Measurements from ENCODE around the gene ARHGAP24. TPM values are rescaled to one million over a fixed set of nuclear protein-coding genes. Genes with fewer than 3 reads are reported as not detected.

ARHGAP24 gene
- total and polyA plus RNA-seq, 10 of the 15 experiments (the other 5 are each of a cell fraction or from before 2014, with no cell fraction given): 0.10 to 4.2 (median 0.52) TPM

- ChIA-PET CTCF (no interaction called here), POLR2A (no interaction called here), RAD21 (ENCODE audit: unreplicated experiment) (interaction anchor here (1.0 kb wide), 1 partner anchor 317 kb away, joined by 3 read pairs; no protein-coding TSS in a partner anchor), SMC1A (ENCODE audit: uncharacterized antibody, unreplicated experiment) (interaction anchor here (0.9 kb wide), 1 partner anchor 13 kb away, joined by 3 read pairs; no protein-coding TSS in a partner anchor)
- in situ Hi-C loops (cut with MboI): no loop called here
- Histone ChIP-seq H3K4me3 (no peak overlapping the region), H3K4me1 (ENCODE audit: control insufficient read depth, insufficient read depth, low read length) (no peaks in the 10 kb centered on the region), H3K79me2 (ENCODE audit: control insufficient read depth, insufficient read depth, low read length) (no peaks in the 10 kb centered on the region), H3K9me3 (replicated peaks; ENCODE audit: control insufficient read depth, insufficient read depth, low read length) (no peaks in the 10 kb centered on the region), H3K27ac (ENCODE audit: control insufficient read depth, insufficient read depth) (no peak overlapping the region), H3K27me3 (replicated peaks in 1 of 2; ENCODE audit: control insufficient read depth in 2 of 2, insufficient read depth in 2 of 2, low read length in 1 of 2) (no peaks in the 10 kb centered on the region; a peak in 1 of 4 replicates), H3K36me3 (ENCODE audit: control insufficient read depth in 2 of 2, insufficient read depth in 2 of 2, low read length in 1 of 2) (no peaks in the 10 kb centered on the region), H3K9ac (ENCODE audit: control insufficient read depth, insufficient read depth, low read length) (no peak overlapping the region), H3K4me2 (ENCODE audit: control insufficient read depth, insufficient read depth) (no peak overlapping the region), H4K20me1 (ENCODE audit: control insufficient read depth, insufficient read depth) (no peaks in the 10 kb centered on the region), H2AFZ (ENCODE audit: control insufficient read depth, low read depth, low read length) (no peak overlapping the region)
- no peak for TF ChIP-seq BACH1 (IDR thresholded peaks at IDR 0.05; ENCODE audit: borderline replicate concordance)
- TF ChIP-seq ZNF24 (IDR thresholded peaks at IDR 0.05): no peak
- no peak for TF ChIP-seq POLR2AphosphoS2 (IDR thresholded peaks at IDR 0.05; ENCODE audit: low read depth, low read length)
- no peak for TF ChIP-seq GABPA (IDR thresholded peaks at IDR 0.05; ENCODE audit: low read depth)
- TF ChIP-seq KLF5 (IDR thresholded peaks at IDR 0.05; ENCODE audit: partially characterized antibody): no peak
- no peak for TF ChIP-seq ATF3 (IDR thresholded peaks at IDR 0.05; ENCODE audit: borderline replicate concordance, extremely low read depth, low read depth, low read length)
- no peak for TF ChIP-seq RFX5 (IDR thresholded peaks at IDR 0.05; ENCODE audit: low read depth, low read length)
- TF ChIP-seq SMAD5 (IDR thresholded peaks at IDR 0.05; ENCODE audit: low read depth): no peak
- no peak for TF ChIP-seq KAT2A (conservative IDR thresholded peaks at IDR 0.05; ENCODE audit: control insufficient read depth, low read depth, low read length)
- no peak for TF ChIP-seq RB1 (IDR thresholded peaks at IDR 0.05; ENCODE audit: borderline replicate concordance)
- TF ChIP-seq TCF7 (IDR thresholded peaks at IDR 0.05; ENCODE audit: borderline replicate concordance): no peak
- no peak for TF ChIP-seq JUND (IDR thresholded peaks at IDR 0.05; ENCODE audit: low read depth, low read length)
- no peak for TF ChIP-seq SKIL (IDR thresholded peaks at IDR 0.05; ENCODE audit: low read depth, poor library complexity, severe bottlenecking)
- intact Hi-C loops (cut with micrococcal nuclease; ENCODE audit: unreplicated experiment): no loop called here
- 54% methylated on average over 3 of the region's 3 CpGs for WGBS (ENCODE audit: insufficient coverage, insufficient replicate concordance, low lambda C conversion rate, missing lambda C conversion rate)
- BruUV-seq (replicated peaks): no TSS peak
- no peak for FAIRE-seq
- no peak for DNase-seq (ENCODE audit: low read depth, low spot score)
- ATAC-seq: no peak
These were observed 44.7 kb upstream of the ARHGAP24 start for GRCh38 chr4:85430226-85430625.
